Esophagus mucosa (tissue), 1 donor: ENCODE data around the gene LRRTM2. TPM values are rescaled to one million over a fixed set of nuclear protein-coding genes. Genes with fewer than 3 reads are reported as not detected.
"Not testable (repeated sequence)": the region's sequence is repeated elsewhere in the genome, so short reads cannot be mapped to it uniquely, and the experiment has no call there.

Experiments used
- ATAC-seq: fragments of 200-7000 bp; cut with Tn5 transposase; one replicate; pipeline ENCODE4 v1.9.1; 2020
- total RNA-seq: library from RNA; stranded (reverse); gene quantifications from one replicate; pipeline ENCODE4 v1.2.4, GENCODE V29; 2023
- donor health status: DM: yes; HTN: yes; CAD: no.

LRRTM2 gene
- 0.20 TPM for total RNA-seq

- ATAC-seq, result peak; percentile 25
These were observed at the start of gene LRRTM2 for GRCh38 chr5:138874771-138875551. Gene LRRTM2 (minus strand): TSS chr5:138875335. CDS start chr5:138874911, 424 bp downstream.

GRCh38 chr5:138922494-138922893, 47.4 kb upstream of the LRRTM2 start:
- ATAC-seq, result no peak

- ATAC-seq, result not testable (repeated sequence)
These were observed 46.2 kb upstream of the LRRTM2 start for GRCh38 chr5:138921362-138921761.

- ATAC-seq, result no peak
These were observed 45.0 kb upstream of the LRRTM2 start for GRCh38 chr5:138920181-138920580.

- ATAC-seq, result peak; percentile 25
These were observed 43.6 kb upstream of the LRRTM2 start for GRCh38 chr5:138918686-138919085.

GRCh38 chr5:138914338-138914737, 39.2 kb upstream of the LRRTM2 start:
- ATAC-seq, result no peak

GRCh38 chr5:138913773-138914172, 38.6 kb upstream of the LRRTM2 start:
- ATAC-seq, result no peak

- no peak for ATAC-seq
These were observed 37.0 kb upstream of the LRRTM2 start for GRCh38 chr5:138912093-138912492.

- no peak for ATAC-seq
These were observed 36.3 kb upstream of the LRRTM2 start for GRCh38 chr5:138911441-138911840.

- no peak for ATAC-seq
These were observed 35.5 kb upstream of the LRRTM2 start for GRCh38 chr5:138910546-138911185.

GRCh38 chr5:138909734-138910133, 34.6 kb upstream of the LRRTM2 start:
- ATAC-seq, result no peak

- ATAC-seq, result no peak
These were observed 30.4 kb upstream of the LRRTM2 start for GRCh38 chr5:138905541-138905940.

GRCh38 chr5:138903130-138903775, 28.1 kb upstream of the LRRTM2 start:
- ATAC-seq, result no peak

GRCh38 chr5:138901716-138902115, 26.6 kb upstream of the LRRTM2 start:
- ATAC-seq, result no peak

GRCh38 chr5:138900281-138900965, 25.3 kb upstream of the LRRTM2 start:
- ATAC-seq, result no peak

GRCh38 chr5:138898742-138899141, 23.6 kb upstream of the LRRTM2 start:
- no peak for ATAC-seq

GRCh38 chr5:138898299-138898698, 23.2 kb upstream of the LRRTM2 start:
- no peak for ATAC-seq

- no peak for ATAC-seq
These were observed 20.8 kb upstream of the LRRTM2 start for GRCh38 chr5:138895918-138896317.

- no peak for ATAC-seq
These were observed 15.5 kb upstream of the LRRTM2 start for GRCh38 chr5:138890644-138891043.

GRCh38 chr5:138889994-138890393, 14.9 kb upstream of the LRRTM2 start:
- no peak for ATAC-seq

- ATAC-seq, result no peak
These were observed 9.4 kb upstream of the LRRTM2 start for GRCh38 chr5:138884554-138884953.

GRCh38 chr5:138884094-138884493, 9.0 kb upstream of the LRRTM2 start:
- ATAC-seq, result no peak

GRCh38 chr5:138883211-138883610, 8.1 kb upstream of the LRRTM2 start:
- no peak for ATAC-seq
